OCI-LY7 (cell line): Measurements from ENCODE around the gene AZU1. TPM values are rescaled to one million over a fixed set of nuclear protein-coding genes. Genes with fewer than 3 reads are reported as not detected.

Source experiments
- BruUV-seq: library from RNA; stranded (reverse); fragments of 400-500 nt; replicated peaks from 2 replicates; lab custom pipeline; 2021; lab: Mats Ljungman, UMichigan
- CTCF ChIA-PET: fragments of 300-600 bp; sonication (Branson Sonifier 250); formaldehyde crosslinking; loops from one replicate; lab custom pipeline; 2022; ENCODE audit warnings: antibody characterized with exemption; ENCODE audit not compliant: unreplicated experiment; lab: Charles Lee
- POLR2A ChIA-PET: fragments of 300-600 bp; sonication (Branson Sonifier 250); formaldehyde crosslinking; loops from one replicate; lab custom pipeline; 2022; ENCODE audit warnings: antibody characterized with exemption; lab: Charles Lee
- DNase-seq: peaks from one replicate; pipeline ENCODE4 v3.0.0-alpha.2; 2015; ENCODE audit warnings: low spot score
- H2AFZ ChIP-seq: fragments of 200-600 bp; sonication (generic), shearing (Covaris generic); 2 replicates; pipeline ENCODE4 v1.6.1; 2014; ENCODE audit warnings: mild to moderate bottlenecking, antibody characterized with exemption, low read length, moderate library complexity
- H3K27ac ChIP-seq: fragments of 200-600 bp; sonication (generic); 2 replicates; pipeline ENCODE4 v1.5.1; 2014; ENCODE audit warnings: mixed run types, low read depth, mild to moderate bottlenecking, moderate library complexity, low read length, inconsistent platforms; ENCODE audit not compliant: poor library complexity, severe bottlenecking
- H3K36me3 ChIP-seq: fragments of 200-600 bp; sonication (generic); 2 replicates; pipeline ENCODE4 v1.6.1; 2014; ENCODE audit warnings: mild to moderate bottlenecking, antibody characterized with exemption, low read length, moderate library complexity, mixed read lengths; ENCODE audit not compliant: insufficient read depth
- H3K4me1 ChIP-seq: fragments of 200-600 bp; sonication (generic); 2 replicates; pipeline ENCODE4 v1.5.1; 2014; ENCODE audit warnings: mild to moderate bottlenecking, low read length; ENCODE audit not compliant: insufficient read depth, poor library complexity, severe bottlenecking
- H3K4me2 ChIP-seq: fragments of 200-600 bp; sonication (generic); 2 replicates; pipeline ENCODE4 v1.6.1; 2014; ENCODE audit warnings: mild to moderate bottlenecking, low read length
- H3K4me3 ChIP-seq: fragments of 200-600 bp; sonication (generic); 2 replicates; pipeline ENCODE4 v1.5.1; 2014; ENCODE audit warnings: mild to moderate bottlenecking, low read depth, low read length; ENCODE audit not compliant: poor library complexity, severe bottlenecking
- H3K79me2 ChIP-seq: fragments of 200-600 bp; sonication (generic); 2 replicates; pipeline ENCODE4 v1.6.1; 2016; ENCODE audit warnings: low read depth, mild to moderate bottlenecking, low read length, moderate library complexity, mixed read lengths; ENCODE audit not compliant: insufficient read depth
- H3K9me2 ChIP-seq: fragments of 200-600 bp; sonication (generic); 2 replicates; pipeline ENCODE4 v1.6.1; 2016; ENCODE audit warnings: mild to moderate bottlenecking, low read length, mixed read lengths; ENCODE audit not compliant: insufficient read depth
- H3K9me3 ChIP-seq: fragments of 200-600 bp; sonication (generic); 2 replicates; pipeline ENCODE4 v1.6.1; 2014; ENCODE audit warnings: mild to moderate bottlenecking, mixed run types, low read length, mixed read lengths
- H4K20me1 ChIP-seq: fragments of 200-600 bp; sonication (generic); 2 replicates; pipeline ENCODE4 v1.6.1; 2014; ENCODE audit warnings: mild to moderate bottlenecking, antibody characterized with exemption, low read length, moderate library complexity, mixed read lengths; ENCODE audit not compliant: insufficient read depth
- EZH2phosphoT487 ChIP-seq: fragments of 200-600 bp; sonication (generic); IDR thresholded peaks from 2 replicates; pipeline ENCODE4 v1.6.1; 2018; ENCODE audit warnings: low read depth, borderline replicate concordance, mild to moderate bottlenecking, mixed run types, antibody characterized with exemption, low read length, moderate library complexity, mixed read lengths
- intact Hi-C: fragments of 100-400 bp; cut with micrococcal nuclease; formaldehyde crosslinking; loops from one replicate; pipeline ENCODE4 v1.10.0; 2022; ENCODE audit not compliant: unreplicated experiment
- total RNA-seq, 2 experiments: library from RNA; depleted of rRNA in 1 of 2; stranded (reverse); fragments of >200 nt in 1 of 2; shearing (Covaris generic) in 1 of 2; gene quantifications; 2 replicates each; pipeline ENCODE4 v1.2.3, GENCODE V29; 2014 to 2022
- TF ChIP-seq, protein P1 (sequence below): fragments of 200-600 bp; sonication (generic); conservative IDR thresholded peaks from 2 replicates; pipeline ENCODE4 v1.5.1; 2014; ENCODE audit warnings: mild to moderate bottlenecking, antibody characterized with exemption, low read length, moderate library complexity, mixed read lengths

Gene AZU1
- total RNA-seq, 2 experiments from 2014 or later = not detected

DNA sequence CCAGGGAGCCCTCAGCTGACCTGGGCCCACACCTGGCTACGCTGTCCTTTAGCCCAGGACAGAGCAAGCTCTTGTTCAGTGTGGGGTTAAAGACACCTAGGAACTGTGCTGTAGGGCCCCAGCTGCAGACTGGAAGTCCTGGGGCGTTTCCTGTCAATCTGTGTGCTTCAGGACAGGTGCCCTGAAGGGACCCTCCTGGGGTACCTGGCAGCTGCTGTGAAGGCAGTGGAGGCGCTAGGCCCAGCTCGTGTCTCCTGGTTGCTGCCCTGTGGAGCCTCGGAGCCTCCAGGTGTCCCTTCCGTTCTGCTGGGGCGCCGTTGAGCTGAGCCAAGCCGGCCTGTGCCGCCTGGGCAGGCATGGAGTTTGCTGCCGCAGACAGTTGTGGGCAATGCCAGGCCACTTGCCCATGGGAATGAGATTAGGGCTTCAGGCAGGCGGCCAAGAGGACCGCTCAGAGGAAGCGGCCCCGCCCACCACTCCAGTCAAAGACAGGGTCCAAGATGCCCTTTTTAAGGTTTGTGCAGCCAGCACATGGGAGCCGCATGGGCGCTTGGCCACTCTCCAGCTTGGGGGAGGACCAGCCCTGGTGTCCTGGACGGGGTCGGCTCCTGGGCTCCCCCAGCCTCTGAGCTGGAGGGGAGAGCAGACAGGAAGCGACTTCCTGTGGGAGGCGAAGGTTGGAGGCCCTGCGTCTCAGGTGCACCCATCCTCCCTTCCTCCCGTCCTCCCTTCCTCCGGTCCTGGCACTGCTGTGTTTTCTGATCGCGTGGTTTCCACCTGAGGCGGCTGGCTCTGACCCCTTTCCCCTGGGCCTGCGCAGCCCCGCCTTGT, 26.4 kb upstream of the AZU1 start:
- H3K79me2 ChIP-seq = peaks cover 60% of the 10 kb centered on the region
- POLR2A ChIA-PET = interaction anchor here (0.6 kb wide), 2 partner anchors 41 to 189 kb away, joined by 3 to 6 read pairs; no protein-coding TSS in a partner anchor
- H3K27ac ChIP-seq = no peak overlapping the region
- H3K4me2 ChIP-seq = no peak overlapping the region
- peaks cover 84% of the 10 kb centered on the region for H3K36me3 ChIP-seq
- no peak for TF ChIP-seq EZH2phosphoT487
- TF ChIP-seq, protein P1, sequence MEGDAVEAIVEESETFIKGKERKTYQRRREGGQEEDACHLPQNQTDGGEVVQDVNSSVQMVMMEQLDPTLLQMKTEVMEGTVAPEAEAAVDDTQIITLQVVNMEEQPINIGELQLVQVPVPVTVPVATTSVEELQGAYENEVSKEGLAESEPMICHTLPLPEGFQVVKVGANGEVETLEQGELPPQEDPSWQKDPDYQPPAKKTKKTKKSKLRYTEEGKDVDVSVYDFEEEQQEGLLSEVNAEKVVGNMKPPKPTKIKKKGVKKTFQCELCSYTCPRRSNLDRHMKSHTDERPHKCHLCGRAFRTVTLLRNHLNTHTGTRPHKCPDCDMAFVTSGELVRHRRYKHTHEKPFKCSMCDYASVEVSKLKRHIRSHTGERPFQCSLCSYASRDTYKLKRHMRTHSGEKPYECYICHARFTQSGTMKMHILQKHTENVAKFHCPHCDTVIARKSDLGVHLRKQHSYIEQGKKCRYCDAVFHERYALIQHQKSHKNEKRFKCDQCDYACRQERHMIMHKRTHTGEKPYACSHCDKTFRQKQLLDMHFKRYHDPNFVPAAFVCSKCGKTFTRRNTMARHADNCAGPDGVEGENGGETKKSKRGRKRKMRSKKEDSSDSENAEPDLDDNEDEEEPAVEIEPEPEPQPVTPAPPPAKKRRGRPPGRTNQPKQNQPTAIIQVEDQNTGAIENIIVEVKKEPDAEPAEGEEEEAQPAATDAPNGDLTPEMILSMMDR = no peak
- peaks cover 47% of the 10 kb centered on the region for H4K20me1 ChIP-seq
- intact Hi-C loops = no loop called here
- no peaks in the 10 kb centered on the region for H3K9me2 ChIP-seq
- no peaks in the 10 kb centered on the region for H3K9me3 ChIP-seq
- CTCF ChIA-PET = no interaction called here
- H2AFZ ChIP-seq = no peak overlapping the region
- no TSS peak for BruUV-seq
- no peak overlapping the region for H3K4me3 ChIP-seq
- H3K4me1 ChIP-seq = peaks cover 19% of the 10 kb centered on the region
- DNase-seq = no peak

DNA sequence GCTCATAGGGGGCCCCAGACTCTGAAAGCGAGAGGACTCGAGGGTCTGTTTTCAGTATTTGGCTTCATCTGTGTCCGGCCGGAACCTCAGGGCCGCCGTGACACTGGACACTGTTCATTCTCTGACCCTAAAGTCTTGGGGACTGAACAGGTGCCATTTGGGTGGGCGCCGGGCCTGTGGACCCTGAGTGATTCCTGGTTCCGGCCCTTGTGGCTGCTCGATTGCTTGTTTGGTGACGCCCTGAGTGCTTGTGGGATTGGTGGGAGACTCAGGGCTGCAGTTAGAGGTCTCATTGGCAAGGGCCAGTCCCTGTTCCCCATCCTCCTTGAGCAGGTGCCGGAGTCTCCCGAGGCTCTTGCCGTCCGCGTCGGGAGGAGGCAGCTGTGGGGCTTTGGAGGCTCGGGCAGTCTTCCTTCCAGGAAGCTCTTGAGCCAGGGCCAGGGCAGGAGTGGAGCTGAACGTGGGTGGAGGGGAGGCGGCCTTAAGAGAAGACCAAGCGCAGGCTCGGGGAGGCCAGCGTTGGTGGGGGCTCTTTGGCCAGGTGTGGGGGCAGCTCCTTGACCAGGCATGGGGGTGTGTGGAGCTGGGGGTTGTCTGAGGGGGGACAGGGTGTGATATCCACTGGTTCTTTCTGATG, 25.7 kb upstream of the AZU1 start:
- Histone ChIP-seq H3K9me2 (no peaks in the 10 kb centered on the region), H3K4me1 (peaks cover 19% of the 10 kb centered on the region), H3K36me3 (peaks cover 91% of the 10 kb centered on the region), H3K9me3 (no peaks in the 10 kb centered on the region), H3K4me2 (no peak overlapping the region), H3K4me3 (no peak overlapping the region), H2AFZ (no peak overlapping the region), H3K27ac (no peak overlapping the region), H3K79me2 (peaks cover 60% of the 10 kb centered on the region), H4K20me1 (peaks cover 47% of the 10 kb centered on the region)
- ChIA-PET POLR2A (interaction anchor here (0.6 kb wide), 1 partner anchor 41 kb away, joined by 6 read pairs; no protein-coding TSS in a partner anchor), CTCF (no interaction called here)
- TF ChIP-seq, protein P1 = no peak
- no peak for TF ChIP-seq EZH2phosphoT487
- no TSS peak for BruUV-seq
- DNase-seq = no peak
- intact Hi-C loops = no loop called here
